ENCODE data around the gene FGD4. TPM values are rescaled to one million over a fixed set of nuclear protein-coding genes. Genes with fewer than 3 reads are reported as not detected.

Gene FGD4
- total RNA-seq, result 1 to 10 TPM in 1 of 2 donors, under 1 TPM in 1; 0.09 to 1.7 TPM

GRCh38 chr12:32399370-32400113 lies at the start of gene FGD4:
Gene FGD4, plus strand, starts transcription at chr12:32399558.
- H3K27me3 Mint-ChIP-seq (ENCODE audit: low read depth), result peaks cover 32% of the 10 kb centered on the region

GRCh38 chr12:32353540-32353939 lies 45.8 kb upstream of the FGD4 start:
- Mint-ChIP-seq H3K36me3 (ENCODE audit: insufficient read depth in 2 of 2) (no peaks in the 10 kb centered on the region), H3K27ac (no peak overlapping the region), H3K4me1 (ENCODE audit: low read depth) (no peaks in the 10 kb centered on the region), H3K4me3 (no peak overlapping the region), H3K9me3 (no peaks in the 10 kb centered on the region), H3K27me3 (ENCODE audit: low read depth) (no peaks in the 10 kb centered on the region)
- ATAC-seq (replicated peaks in 1 of 2) (no peak), DNase-seq (no peak)

More at GRCh38 chr12:32399370-32400113, at the start of gene FGD4:
- DNase-seq (peak; percentile 65 to 78), ATAC-seq (replicated peaks in 1 of 2) (peak; percentile 95 to 97)
- H3K27ac Mint-ChIP-seq, result no peak within 1 kb of the TSS
- peak within 1 kb of the TSS; percentile 86 to 98 for H3K4me3 Mint-ChIP-seq
- no peaks in the 10 kb centered on the region for H3K4me1 Mint-ChIP-seq (ENCODE audit: low read depth)
- no peaks in the 10 kb centered on the region for H3K36me3 Mint-ChIP-seq (ENCODE audit: insufficient read depth in 2 of 2)
- no peaks in the 10 kb centered on the region for H3K9me3 Mint-ChIP-seq

- Mint-ChIP-seq H3K4me3 (no peak overlapping the region), H3K27ac (no peak overlapping the region), H3K4me1 (ENCODE audit: low read depth) (no peaks in the 10 kb centered on the region)
Observed at GRCh38 chr12:32357601-32358249, 41.6 kb upstream of the FGD4 start.

GRCh38 chr12:32360956-32361355 lies 38.4 kb upstream of the FGD4 start:
- H3K36me3 Mint-ChIP-seq (ENCODE audit: insufficient read depth in 2 of 2), result no peaks in the 10 kb centered on the region
- H3K4me1 Mint-ChIP-seq (ENCODE audit: low read depth), result no peaks in the 10 kb centered on the region
- ATAC-seq (replicated peaks in 1 of 2), result no peak
- no peak for DNase-seq
- no peaks in the 10 kb centered on the region for H3K9me3 Mint-ChIP-seq
- no peak overlapping the region for H3K4me3 Mint-ChIP-seq
- H3K27ac Mint-ChIP-seq, result no peak overlapping the region
- H3K27me3 Mint-ChIP-seq (ENCODE audit: low read depth), result no peaks in the 10 kb centered on the region

More at GRCh38 chr12:32357601-32358249, 41.6 kb upstream of the FGD4 start:
- Mint-ChIP-seq H3K27me3 (ENCODE audit: low read depth) (no peaks in the 10 kb centered on the region), H3K9me3 (no peaks in the 10 kb centered on the region), H3K36me3 (ENCODE audit: insufficient read depth in 2 of 2) (no peaks in the 10 kb centered on the region)
- ATAC-seq (replicated peaks in 1 of 2), result no peak
- DNase-seq, result no peak

- H3K4me1 Mint-ChIP-seq (ENCODE audit: low read depth), result no peaks in the 10 kb centered on the region
- no peak overlapping the region for H3K4me3 Mint-ChIP-seq
- DNase-seq (no peak), ATAC-seq (replicated peaks in 1 of 2) (no peak)
- H3K36me3 Mint-ChIP-seq (ENCODE audit: insufficient read depth in 2 of 2), result no peaks in the 10 kb centered on the region
- H3K9me3 Mint-ChIP-seq, result no peaks in the 10 kb centered on the region
- H3K27ac Mint-ChIP-seq, result no peak overlapping the region
- H3K27me3 Mint-ChIP-seq (ENCODE audit: low read depth), result no peaks in the 10 kb centered on the region
Observed at GRCh38 chr12:32362892-32363291, 36.5 kb upstream of the FGD4 start.

GRCh38 chr12:32365473-32366064 lies 33.8 kb upstream of the FGD4 start:
- no peaks in the 10 kb centered on the region for H3K27me3 Mint-ChIP-seq (ENCODE audit: low read depth)
- H3K4me3 Mint-ChIP-seq, result no peak overlapping the region
- peak; percentile 32 to 43 for DNase-seq
- H3K36me3 Mint-ChIP-seq (ENCODE audit: insufficient read depth in 2 of 2), result no peaks in the 10 kb centered on the region
- ATAC-seq (replicated peaks in 1 of 2), result no peak
- H3K4me1 Mint-ChIP-seq (ENCODE audit: low read depth), result no peaks in the 10 kb centered on the region
- no peaks in the 10 kb centered on the region for H3K9me3 Mint-ChIP-seq
- no peak overlapping the region for H3K27ac Mint-ChIP-seq

- Mint-ChIP-seq H3K27me3 (ENCODE audit: low read depth) (no peaks in the 10 kb centered on the region), H3K9me3 (no peaks in the 10 kb centered on the region), H3K36me3 (ENCODE audit: insufficient read depth in 2 of 2) (no peaks in the 10 kb centered on the region), H3K27ac (no peak overlapping the region), H3K4me3 (no peak overlapping the region), H3K4me1 (ENCODE audit: low read depth) (no peaks in the 10 kb centered on the region)
- DNase-seq (no peak), ATAC-seq (replicated peaks in 1 of 2) (no peak)
Observed at GRCh38 chr12:32366714-32367113, 32.6 kb upstream of the FGD4 start.

- no peaks in the 10 kb centered on the region for H3K4me1 Mint-ChIP-seq (ENCODE audit: low read depth)
- H3K27ac Mint-ChIP-seq, result no peak overlapping the region
- no peak for DNase-seq
- H3K4me3 Mint-ChIP-seq, result no peak overlapping the region
- no peaks in the 10 kb centered on the region for H3K27me3 Mint-ChIP-seq (ENCODE audit: low read depth)
- no peaks in the 10 kb centered on the region for H3K36me3 Mint-ChIP-seq (ENCODE audit: insufficient read depth in 2 of 2)
- H3K9me3 Mint-ChIP-seq, result no peaks in the 10 kb centered on the region
- ATAC-seq (replicated peaks in 1 of 2), result no peak
Observed at GRCh38 chr12:32367381-32367780, 32.0 kb upstream of the FGD4 start.

- ATAC-seq (replicated peaks in 1 of 2), result no peak
- Mint-ChIP-seq H3K4me3 (no peak overlapping the region), H3K36me3 (ENCODE audit: insufficient read depth in 2 of 2) (no peaks in the 10 kb centered on the region), H3K27ac (no peak overlapping the region), H3K9me3 (no peaks in the 10 kb centered on the region), H3K4me1 (ENCODE audit: low read depth) (no peaks in the 10 kb centered on the region), H3K27me3 (ENCODE audit: low read depth) (no peaks in the 10 kb centered on the region)
- no peak for DNase-seq
Observed at GRCh38 chr12:32369202-32369601, 30.2 kb upstream of the FGD4 start.

- no peak for DNase-seq
Observed at GRCh38 chr12:32377344-32378055, 21.9 kb upstream of the FGD4 start.

GRCh38 chr12:32379213-32379612 lies 20.1 kb upstream of the FGD4 start:
- Mint-ChIP-seq H3K4me3 (no peak overlapping the region), H3K36me3 (ENCODE audit: insufficient read depth in 2 of 2) (no peaks in the 10 kb centered on the region), H3K27me3 (ENCODE audit: low read depth) (peaks cover 4% of the 10 kb centered on the region), H3K4me1 (ENCODE audit: low read depth) (no peaks in the 10 kb centered on the region), H3K27ac (no peak overlapping the region), H3K9me3 (no peaks in the 10 kb centered on the region)
- DNase-seq (no peak), ATAC-seq (replicated peaks in 1 of 2) (no peak)

More at GRCh38 chr12:32377344-32378055, 21.9 kb upstream of the FGD4 start:
- H3K27me3 Mint-ChIP-seq (ENCODE audit: low read depth), result peaks cover 4% of the 10 kb centered on the region
- no peak overlapping the region for H3K27ac Mint-ChIP-seq
- no peak overlapping the region for H3K4me3 Mint-ChIP-seq
- no peaks in the 10 kb centered on the region for H3K9me3 Mint-ChIP-seq
- no peaks in the 10 kb centered on the region for H3K4me1 Mint-ChIP-seq (ENCODE audit: low read depth)
- H3K36me3 Mint-ChIP-seq (ENCODE audit: insufficient read depth in 2 of 2), result no peaks in the 10 kb centered on the region
- ATAC-seq (replicated peaks in 1 of 2), result no peak

- no peaks in the 10 kb centered on the region for H3K4me1 Mint-ChIP-seq (ENCODE audit: low read depth)
Observed at GRCh38 chr12:32379667-32380066, 19.7 kb upstream of the FGD4 start.

GRCh38 chr12:32382226-32382625 lies 17.1 kb upstream of the FGD4 start:
- DNase-seq, result no peak
- Mint-ChIP-seq H3K36me3 (ENCODE audit: insufficient read depth in 2 of 2) (no peaks in the 10 kb centered on the region), H3K4me1 (ENCODE audit: low read depth) (no peaks in the 10 kb centered on the region), H3K9me3 (no peaks in the 10 kb centered on the region), H3K27me3 (ENCODE audit: low read depth) (peaks cover 4% of the 10 kb centered on the region), H3K4me3 (no peak overlapping the region), H3K27ac (no peak overlapping the region)
- no peak for ATAC-seq (replicated peaks in 1 of 2)

More at GRCh38 chr12:32379667-32380066, 19.7 kb upstream of the FGD4 start:
- Mint-ChIP-seq H3K4me3 (no peak overlapping the region), H3K36me3 (ENCODE audit: insufficient read depth in 2 of 2) (no peaks in the 10 kb centered on the region), H3K9me3 (no peaks in the 10 kb centered on the region), H3K27me3 (ENCODE audit: low read depth) (peaks cover 4% of the 10 kb centered on the region), H3K27ac (no peak overlapping the region)
- DNase-seq, result no peak
- ATAC-seq (replicated peaks in 1 of 2), result no peak

Data from activated T-cell treated with anti-CD3 and anti-CD28 coated beads, Interleukin-2, amount 50 U/mL, for 72 hours (primary cell).